Endothelial cell of umbilical vein (primary cell): ENCODE data around the gene RASSF3. TPM values are rescaled to one million over a fixed set of nuclear protein-coding genes. Genes with fewer than 3 reads are reported as not detected.

Experiments
- BruUV-seq: library from RNA; stranded (reverse); fragments of 400-500 nt; replicated peaks from 2 replicates; lab custom pipeline; 2021; lab: Mats Ljungman, UMichigan
- CTCF ChIA-PET: fragments of 300-600, 350-600 bp; sonication (Branson Sonifier 250); formaldehyde crosslinking; loops from one replicate; lab custom pipeline; 2021; ENCODE audit warnings: antibody characterized with exemption, inconsistent platforms; lab: Charles Lee
- POLR2A ChIA-PET: fragments of 300-600, 350-600 bp; sonication (Branson Sonifier 250); formaldehyde crosslinking; loops from one replicate; lab custom pipeline; 2021; ENCODE audit warnings: antibody characterized with exemption, inconsistent platforms; lab: Charles Lee
- DNase-seq: peaks from one replicate; pipeline ENCODE4 v3.0.0-alpha.2; 2011; ENCODE audit warnings: low read depth, low spot score
- FAIRE-seq: peaks from 2 replicates; lab custom pipeline; 2011; peaks lifted over from hg19 to GRCh38; lab: Jason Lieb, UNC
- H2AFZ ChIP-seq: 2 replicates; pipeline ENCODE4 v1.6.0; 2012; ENCODE audit warnings: low read depth, low read length, control low read depth, inconsistent platforms
- H3K27ac ChIP-seq: 2 replicates; pipeline ENCODE4 v1.5.1; 2011; ENCODE audit warnings: low read depth, mild to moderate bottlenecking, control low read depth, low read length, moderate library complexity; ENCODE audit not compliant: insufficient read depth
- H3K27me3 ChIP-seq, 2 experiments: 2 replicates each; pipeline versions ENCODE4 v1.6.0 to v1.6.1; 2011; ENCODE audit warnings: low read length in 2 of 2, mixed read lengths in 1 of 2; ENCODE audit not compliant: control insufficient read depth in 2 of 2, insufficient read depth in 2 of 2
- H3K36me3 ChIP-seq, 2 experiments: 2 replicates in 1 of 2; 3 replicates in 1 of 2; pipeline ENCODE4 v1.5.1; 2011; ENCODE audit warnings: low read length in 2 of 2, mild to moderate bottlenecking in 1 of 2, moderate library complexity in 1 of 2; ENCODE audit not compliant: control insufficient read depth in 2 of 2, insufficient read depth in 2 of 2; ENCODE audit errors: extremely low read depth in 1 of 2
- H3K4me1 ChIP-seq: 3 replicates; pipeline ENCODE4 v1.5.1; 2011; ENCODE audit warnings: mild to moderate bottlenecking, low read length; ENCODE audit not compliant: control insufficient read depth, insufficient read depth; ENCODE audit errors: extremely low read depth
- H3K4me2 ChIP-seq: 2 replicates; pipeline ENCODE4 v1.6.1; 2011; ENCODE audit warnings: low read length, control low read depth, mixed read lengths; ENCODE audit not compliant: insufficient read depth
- H3K4me3 ChIP-seq, 3 experiments: fragments of 200-600 bp in 1 of 3; sonication (generic), shearing (Covaris generic) in 1 of 3; replicated peaks in 1 of 3; 2 replicates each; pipeline ENCODE4 v1.5.1; 2011 to 2016; ENCODE audit warnings: control low read depth in 3 of 3, low read length in 3 of 3, mild to moderate bottlenecking in 2 of 3, inconsistent platforms in 1 of 3, low read depth in 1 of 3, moderate library complexity in 1 of 3; ENCODE audit not compliant: insufficient read depth in 1 of 3
- H3K79me2 ChIP-seq: 2 replicates; pipeline ENCODE4 v1.6.0; 2012; ENCODE audit warnings: low read length, inconsistent platforms; ENCODE audit not compliant: control insufficient read depth, insufficient read depth
- H3K9ac ChIP-seq: replicated peaks from 2 replicates; pipeline ENCODE3; 2011; ENCODE audit warnings: low read length, control low read depth; ENCODE audit not compliant: insufficient read depth; ENCODE audit errors: extremely low read depth
- H3K9me1 ChIP-seq: replicated peaks from 3 replicates; pipeline ENCODE4 v1.6.0; 2011; ENCODE audit warnings: mild to moderate bottlenecking, low read length; ENCODE audit not compliant: control insufficient read depth, insufficient read depth; ENCODE audit errors: extremely low read depth
- H3K9me3 ChIP-seq: replicated peaks from 2 replicates; pipeline ENCODE4 v1.5.1; 2012; ENCODE audit warnings: low read length, inconsistent platforms; ENCODE audit not compliant: control insufficient read depth, insufficient read depth
- H4K20me1 ChIP-seq: replicated peaks from 2 replicates; pipeline ENCODE3; 2011; ENCODE audit warnings: mild to moderate bottlenecking, low read length; ENCODE audit not compliant: control insufficient read depth, insufficient read depth; ENCODE audit errors: extremely low read depth
- FOS ChIP-seq: IDR thresholded peaks from 2 replicates; pipeline ENCODE4 v1.6.1; 2011; ENCODE audit warnings: mild to moderate bottlenecking, low read length, moderate library complexity, borderline replicate concordance; ENCODE audit not compliant: insufficient read depth
- POLR2A ChIP-seq: IDR thresholded peaks from 2 replicates; pipeline ENCODE4 v1.6.1; 2012; ENCODE audit warnings: low read depth, mild to moderate bottlenecking, control low read depth, low read length
- POLR2AphosphoS5 ChIP-seq: IDR thresholded peaks from 2 replicates; pipeline ENCODE4 v1.6.1; 2012; ENCODE audit warnings: low read depth, mild to moderate bottlenecking, control low read depth, low read length, moderate library complexity; ENCODE audit not compliant: insufficient read depth
- dilution Hi-C: fragments of 300-500 bp; cut with MboI; formaldehyde crosslinking; loops from one replicate; pipeline ENCODE4 v1.15.0; 2019; ENCODE audit warnings: low sequenced_read_pairs; ENCODE audit not compliant: extremely low pct_ligation_motif_present
- intact Hi-C: fragments of 100-400 bp; cut with micrococcal nuclease; formaldehyde crosslinking; loops from one replicate; pipeline ENCODE4 v1.10.0; 2022
- polyA plus RNA-seq, 4 experiments: library from polyadenylated mRNA; depleted of rRNA in 3 of 4; stranded (reverse) in 3 of 4; unstranded in 1 of 4; fragments of >200 nt; gene quantifications; 2 replicates each; pipeline versions ENCODE4 v1.2.1 to v1.2.3, GENCODE V29; 2011 to 2012; ENCODE audit warnings: missing spikeins in 1 of 4
- total RNA-seq: library from RNA; stranded (reverse); gene quantifications from 2 replicates; pipeline ENCODE4 v1.2.3, GENCODE V29; 2021
- TF ChIP-seq, protein P1 (sequence below), 2 donors: IDR thresholded peaks; 1 replicate in 1 of 2; 2 replicates in 1 of 2; pipeline ENCODE4 v1.5.1; 2011; ENCODE audit warnings: low read length in 2 of 2, mild to moderate bottlenecking in 2 of 2, moderate library complexity in 2 of 2, control low read depth in 1 of 2, inconsistent platforms in 1 of 2, low read depth in 1 of 2; ENCODE audit not compliant: insufficient read depth in 1 of 2; ENCODE audit errors: extremely low read depth in 1 of 2

Gene RASSF3
- total and polyA plus RNA-seq, 2 donors (not counting 3 experiments of a cell fraction or from before 2014, with no cell fraction given) = 20.2 to 60.8 TPM

GRCh38 chr12:64578566-64578965, 31.7 kb upstream of the RASSF3 start:
- no peaks in the 10 kb centered on the region for H3K36me3 ChIP-seq
- ChIA-PET CTCF (no interaction called here), POLR2A (no interaction called here)
- peaks cover 6% of the 10 kb centered on the region for H3K4me1 ChIP-seq
- H3K4me2 ChIP-seq = no peak overlapping the region
- no peak overlapping the region for H3K9ac ChIP-seq
- H3K9me1 ChIP-seq = no peaks in the 10 kb centered on the region
- no peaks in the 10 kb centered on the region for H3K9me3 ChIP-seq
- no peaks in the 10 kb centered on the region for H3K79me2 ChIP-seq
- no peaks in the 10 kb centered on the region for H4K20me1 ChIP-seq
- H3K27ac ChIP-seq = no peak overlapping the region
- H3K4me3 ChIP-seq = no peak overlapping the region
- FAIRE-seq (no peak), DNase-seq (no peak)
- intact Hi-C loops = no loop called here
- TF ChIP-seq POLR2AphosphoS5 (no peak), FOS (no peak)
- TF ChIP-seq, protein P1, sequence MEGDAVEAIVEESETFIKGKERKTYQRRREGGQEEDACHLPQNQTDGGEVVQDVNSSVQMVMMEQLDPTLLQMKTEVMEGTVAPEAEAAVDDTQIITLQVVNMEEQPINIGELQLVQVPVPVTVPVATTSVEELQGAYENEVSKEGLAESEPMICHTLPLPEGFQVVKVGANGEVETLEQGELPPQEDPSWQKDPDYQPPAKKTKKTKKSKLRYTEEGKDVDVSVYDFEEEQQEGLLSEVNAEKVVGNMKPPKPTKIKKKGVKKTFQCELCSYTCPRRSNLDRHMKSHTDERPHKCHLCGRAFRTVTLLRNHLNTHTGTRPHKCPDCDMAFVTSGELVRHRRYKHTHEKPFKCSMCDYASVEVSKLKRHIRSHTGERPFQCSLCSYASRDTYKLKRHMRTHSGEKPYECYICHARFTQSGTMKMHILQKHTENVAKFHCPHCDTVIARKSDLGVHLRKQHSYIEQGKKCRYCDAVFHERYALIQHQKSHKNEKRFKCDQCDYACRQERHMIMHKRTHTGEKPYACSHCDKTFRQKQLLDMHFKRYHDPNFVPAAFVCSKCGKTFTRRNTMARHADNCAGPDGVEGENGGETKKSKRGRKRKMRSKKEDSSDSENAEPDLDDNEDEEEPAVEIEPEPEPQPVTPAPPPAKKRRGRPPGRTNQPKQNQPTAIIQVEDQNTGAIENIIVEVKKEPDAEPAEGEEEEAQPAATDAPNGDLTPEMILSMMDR (IDR thresholded peaks at IDR 0.05; ENCODE audit: extremely low read depth in 1 of 2, insufficient read depth in 1 of 2, low read depth in 1 of 2, low read length in 2 of 2) = no peak
- H3K27me3 ChIP-seq = peaks cover 0 to 2% of the 10 kb centered on the region in 2 experiments
- no peak overlapping the region for H2AFZ ChIP-seq
- dilution Hi-C loops = no loop called here
- BruUV-seq = no TSS peak

DNA sequence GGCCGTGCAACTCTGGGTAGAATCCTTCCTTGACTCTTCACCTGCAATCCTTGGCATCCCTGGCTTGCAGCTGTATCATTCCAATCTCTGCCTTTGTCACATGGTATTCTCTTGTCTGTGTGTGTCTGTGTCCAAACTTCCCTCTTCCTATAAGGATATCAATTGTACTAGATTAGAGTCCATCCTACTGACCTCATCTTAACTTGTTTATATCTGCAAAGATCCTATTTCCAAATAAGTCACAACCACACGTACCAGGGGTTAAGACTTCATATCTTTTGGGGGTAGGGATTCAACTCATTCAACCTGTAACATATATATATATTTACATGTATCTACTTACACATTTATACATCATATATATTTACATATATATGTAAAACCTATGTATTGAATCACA, 29.6 kb upstream of the RASSF3 start:
- H3K27ac ChIP-seq = no peak overlapping the region
- dilution Hi-C loops = no loop called here

More for the DNA sequence above, 29.6 kb upstream of the RASSF3 start:
- H3K79me2 ChIP-seq = no peaks in the 10 kb centered on the region
- H3K4me2 ChIP-seq = no peak overlapping the region
- peaks cover 0 to 2% of the 10 kb centered on the region in 2 experiments for H3K27me3 ChIP-seq
- H3K4me3 ChIP-seq = no peak overlapping the region
- no TSS peak for BruUV-seq
- DNase-seq = no peak
- no peaks in the 10 kb centered on the region for H3K9me3 ChIP-seq
- peaks cover 17% of the 10 kb centered on the region for H3K4me1 ChIP-seq
- no peak overlapping the region for H3K9ac ChIP-seq
- no peaks in the 10 kb centered on the region for H3K9me1 ChIP-seq
- H2AFZ ChIP-seq = no peak overlapping the region
- CTCF ChIA-PET = interaction anchor here (1.3 to 2.4 kb wide), 3 partner anchors 9 to 29 kb away, joined by 4 to 5 read pairs (median 4); no protein-coding TSS in a partner anchor
- POLR2A ChIA-PET = no interaction called here
- no peak for FAIRE-seq
- no peaks in the 10 kb centered on the region for H4K20me1 ChIP-seq
- intact Hi-C loops = no loop called here
- H3K36me3 ChIP-seq = no peaks in the 10 kb centered on the region
- TF ChIP-seq POLR2AphosphoS5 (no peak), POLR2A (no peak)
